Measurements from ENCODE around the gene NRG2.

DNA sequence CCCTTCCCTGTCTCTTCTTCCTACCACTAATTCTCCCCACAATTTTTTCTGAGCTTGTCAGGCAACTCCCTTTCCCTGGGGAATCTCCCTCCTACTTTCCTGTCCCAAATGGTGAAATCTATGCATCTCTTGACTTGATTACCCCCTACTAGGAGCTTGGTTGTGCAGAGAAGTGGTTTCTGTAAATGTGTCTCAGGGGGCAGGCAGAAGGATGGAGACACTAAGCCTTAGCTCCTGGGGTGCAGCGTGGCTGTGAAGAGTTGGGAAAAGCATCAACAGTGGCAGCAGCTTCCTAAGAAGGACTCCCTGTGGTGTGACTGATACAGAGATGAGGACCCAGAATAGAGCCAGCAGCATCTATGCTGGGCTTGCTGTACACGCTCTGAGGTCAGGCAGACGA lies 62.3 kb downstream of the NRG2 start:
- no peak for TF ChIP-seq SIN3A (IDR thresholded peaks at IDR 0.05; ENCODE audit: borderline replicate concordance, low read depth, low read length)
- no peak for TF ChIP-seq ELF1 (IDR thresholded peaks at IDR 0.05)
- no peak for TF ChIP-seq EP300 (IDR thresholded peaks at IDR 0.05; ENCODE audit: borderline replicate concordance in 1 of 2, low read depth in 1 of 2, low read length in 1 of 2)
- TF ChIP-seq, protein P1, sequence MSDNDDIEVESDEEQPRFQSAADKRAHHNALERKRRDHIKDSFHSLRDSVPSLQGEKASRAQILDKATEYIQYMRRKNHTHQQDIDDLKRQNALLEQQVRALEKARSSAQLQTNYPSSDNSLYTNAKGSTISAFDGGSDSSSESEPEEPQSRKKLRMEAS (IDR thresholded peaks at IDR 0.05; ENCODE audit: low read depth) = no peak
- no peak for TF ChIP-seq RAD21 (IDR thresholded peaks at IDR 0.05; ENCODE audit: low read length)
- TF ChIP-seq, protein P2, sequence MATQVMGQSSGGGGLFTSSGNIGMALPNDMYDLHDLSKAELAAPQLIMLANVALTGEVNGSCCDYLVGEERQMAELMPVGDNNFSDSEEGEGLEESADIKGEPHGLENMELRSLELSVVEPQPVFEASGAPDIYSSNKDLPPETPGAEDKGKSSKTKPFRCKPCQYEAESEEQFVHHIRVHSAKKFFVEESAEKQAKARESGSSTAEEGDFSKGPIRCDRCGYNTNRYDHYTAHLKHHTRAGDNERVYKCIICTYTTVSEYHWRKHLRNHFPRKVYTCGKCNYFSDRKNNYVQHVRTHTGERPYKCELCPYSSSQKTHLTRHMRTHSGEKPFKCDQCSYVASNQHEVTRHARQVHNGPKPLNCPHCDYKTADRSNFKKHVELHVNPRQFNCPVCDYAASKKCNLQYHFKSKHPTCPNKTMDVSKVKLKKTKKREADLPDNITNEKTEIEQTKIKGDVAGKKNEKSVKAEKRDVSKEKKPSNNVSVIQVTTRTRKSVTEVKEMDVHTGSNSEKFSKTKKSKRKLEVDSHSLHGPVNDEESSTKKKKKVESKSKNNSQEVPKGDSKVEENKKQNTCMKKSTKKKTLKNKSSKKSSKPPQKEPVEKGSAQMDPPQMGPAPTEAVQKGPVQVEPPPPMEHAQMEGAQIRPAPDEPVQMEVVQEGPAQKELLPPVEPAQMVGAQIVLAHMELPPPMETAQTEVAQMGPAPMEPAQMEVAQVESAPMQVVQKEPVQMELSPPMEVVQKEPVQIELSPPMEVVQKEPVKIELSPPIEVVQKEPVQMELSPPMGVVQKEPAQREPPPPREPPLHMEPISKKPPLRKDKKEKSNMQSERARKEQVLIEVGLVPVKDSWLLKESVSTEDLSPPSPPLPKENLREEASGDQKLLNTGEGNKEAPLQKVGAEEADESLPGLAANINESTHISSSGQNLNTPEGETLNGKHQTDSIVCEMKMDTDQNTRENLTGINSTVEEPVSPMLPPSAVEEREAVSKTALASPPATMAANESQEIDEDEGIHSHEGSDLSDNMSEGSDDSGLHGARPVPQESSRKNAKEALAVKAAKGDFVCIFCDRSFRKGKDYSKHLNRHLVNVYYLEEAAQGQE (IDR thresholded peaks at IDR 0.05; ENCODE audit: low read depth, low read length) = no peak
- TF ChIP-seq FOSL2 (IDR thresholded peaks at IDR 0.05; ENCODE audit: borderline replicate concordance, low read depth) = no peak
